A549 (cell line): ENCODE results near the gene PDSS2. TPM values are rescaled to one million over a fixed set of nuclear protein-coding genes. Genes with fewer than 3 reads are reported as not detected.

Experiments
- ATAC-seq, 2 experiments: fragments of 200-7000 bp in 1 of 2; fragments of >200 bp in 1 of 2; cut with Nextera tagmentation in 1 of 2; cut with Tn5 transposase in 1 of 2; 3 replicates each; pipeline versions ENCODE4 v1.8.0 to v1.9.1; 2018 to 2020; ENCODE audit warnings: mild to moderate bottlenecking in 1 of 2, moderate library complexity in 1 of 2
- CTCF ChIA-PET: fragments of 300-600 bp; sonication (Branson Sonifier 250); formaldehyde crosslinking; extraction: SDS; loops from one replicate; lab custom pipeline; 2021; ENCODE audit warnings: antibody characterized with exemption, inconsistent platforms; lab: Yijun Ruan, JAX
- POLR2A ChIA-PET: fragments of 350-600 bp; formaldehyde crosslinking; extraction: SDS; loops from one replicate; lab custom pipeline; 2021; ENCODE audit warnings: antibody characterized with exemption, inconsistent platforms; lab: Yijun Ruan, JAX
- DNase-seq, 2 experiments: peaks; one replicate each; pipeline versions ENCODE4 v3.0.0 to v3.0.0-alpha.2; 2011 to 2016; ENCODE audit warnings: low read depth in 1 of 2, low spot score in 1 of 2
- FAIRE-seq: peaks from 2 replicates; lab custom pipeline; 2011; peaks lifted over from hg19 to GRCh38; lab: Jason Lieb, UNC
- H3K27ac ChIP-seq, 2 experiments: fragments of >200 bp; sonication (Bioruptor Twin); formaldehyde crosslinking; 3 replicates each; pipeline ENCODE4 v1.5.1; 2016 to 2017
- H3K4me1 ChIP-seq: fragments of >200 bp; sonication (Bioruptor Twin); formaldehyde crosslinking; 3 replicates; pipeline ENCODE4 v1.6.1; 2016
- H3K4me2 ChIP-seq: fragments of >200 bp; sonication (Bioruptor Twin); formaldehyde crosslinking; 3 replicates; pipeline ENCODE4 v1.6.1; 2016
- H3K4me3 ChIP-seq: fragments of >200 bp; sonication (Bioruptor Twin); formaldehyde crosslinking; 3 replicates; pipeline ENCODE4 v1.5.1; 2016
- H3K9me3 ChIP-seq: fragments of >200 bp; sonication (Bioruptor Twin); formaldehyde crosslinking; 3 replicates; pipeline ENCODE4 v1.6.1; 2016
- BHLHE40 ChIP-seq: IDR thresholded peaks from 2 replicates; pipeline ENCODE4 v1.6.1; 2012; ENCODE audit warnings: low read depth, low read length, inconsistent platforms
- CBX2 ChIP-seq: fragments of 200-600 bp; sonication (generic); IDR thresholded peaks from 2 replicates; pipeline ENCODE4 v1.6.1; 2016; ENCODE audit warnings: low read depth, mild to moderate bottlenecking, borderline replicate concordance
- EHMT2 ChIP-seq: fragments of 200-600 bp; sonication (generic); IDR thresholded peaks from 2 replicates; pipeline ENCODE4 v1.6.1; 2016; ENCODE audit warnings: antibody characterized with exemption, low read depth, mild to moderate bottlenecking, moderate library complexity
- ESRRA ChIP-seq: fragments of 150-350 bp; IDR thresholded peaks from 2 replicates; pipeline ENCODE4 v1.6.1; 2014; ENCODE audit warnings: mild to moderate bottlenecking, low read length, borderline replicate concordance
- FOSB ChIP-seq: fragments of 250-450 bp; sonication (Bioruptor Pico); IDR thresholded peaks from 2 replicates; pipeline ENCODE4 v1.5.0; 2020; ENCODE audit warnings: mild to moderate bottlenecking, moderate library complexity
- HDAC2 ChIP-seq: fragments of 200-600 bp; sonication (generic); IDR thresholded peaks from 2 replicates; pipeline ENCODE4 v1.6.1; 2016
- HEYL ChIP-seq: fragments of 250-450 bp; sonication (Bioruptor Pico); IDR thresholded peaks from 2 replicates; pipeline ENCODE4 v1.8.0; 2021; ENCODE audit warnings: mild to moderate bottlenecking, moderate library complexity
- HMGXB4 ChIP-seq: fragments of 250-450 bp; sonication (Bioruptor Pico); IDR thresholded peaks from 2 replicates; pipeline ENCODE4 v1.5.0; 2021; ENCODE audit warnings: mild to moderate bottlenecking, moderate library complexity, borderline replicate concordance
- HOXB13 ChIP-seq: fragments of 250-450 bp; sonication (Bioruptor Pico); IDR thresholded peaks from 2 replicates; pipeline ENCODE4 v1.5.0; 2020; ENCODE audit warnings: low read depth, mild to moderate bottlenecking, moderate library complexity
- HOXB5 ChIP-seq: fragments of 250-450 bp; sonication (Bioruptor Pico); IDR thresholded peaks from 2 replicates; pipeline ENCODE4 v1.5.0; 2020; ENCODE audit warnings: mild to moderate bottlenecking, moderate library complexity
- JUN ChIP-seq, 2 experiments: fragments of >200 bp; sonication (Bioruptor Twin); formaldehyde crosslinking; IDR thresholded peaks; 2 replicates in 1 of 2; 3 replicates in 1 of 2; pipeline ENCODE4 v1.6.1; 2016 to 2017
- MAFK ChIP-seq: fragments of 450-650 bp; IDR thresholded peaks from 2 replicates; pipeline ENCODE4 v1.6.1; 2014; ENCODE audit not compliant: partially characterized antibody
- MAZ ChIP-seq: fragments of 150-350 bp; IDR thresholded peaks from 2 replicates; pipeline ENCODE4 v1.6.1; 2014; ENCODE audit warnings: antibody characterized with exemption, low read depth, low read length, borderline replicate concordance
- NR3C1 ChIP-seq: fragments of >200 bp; sonication (Bioruptor Twin); formaldehyde crosslinking; IDR thresholded peaks from 3 replicates; pipeline ENCODE4 v1.6.1; 2017
- PBX3 ChIP-seq: IDR thresholded peaks from 2 replicates; pipeline ENCODE4 v1.6.1; 2012
- RAD21 ChIP-seq, 2 experiments: fragments of >200 bp in 1 of 2; sonication (Bioruptor Twin) in 1 of 2; formaldehyde crosslinking in 1 of 2; IDR thresholded peaks in 1 of 2; conservative IDR thresholded peaks in 1 of 2; 2 replicates in 1 of 2; 3 replicates in 1 of 2; pipeline ENCODE4 v1.6.1; 2012 to 2018; ENCODE audit warnings: inconsistent platforms in 1 of 2
- RARB ChIP-seq: fragments of 250-450 bp; sonication (Bioruptor Pico); IDR thresholded peaks from 2 replicates; pipeline ENCODE4 v1.8.0; 2021; ENCODE audit warnings: mild to moderate bottlenecking, moderate library complexity
- RNF2 ChIP-seq: fragments of 200-600 bp; sonication (generic); IDR thresholded peaks from 2 replicates; pipeline ENCODE4 v1.6.1; 2016; ENCODE audit warnings: low read depth, mild to moderate bottlenecking, antibody characterized with exemption, moderate library complexity, borderline replicate concordance
- SMC3 ChIP-seq: fragments of >200 bp; sonication (Bioruptor Twin); formaldehyde crosslinking; IDR thresholded peaks from 3 replicates; pipeline ENCODE4 v1.6.1; 2018; ENCODE audit warnings: inconsistent platforms
- ZFP36 ChIP-seq: fragments of 450-650 bp; IDR thresholded peaks from 2 replicates; pipeline ENCODE4 v1.6.1; 2014; ENCODE audit warnings: borderline replicate concordance; ENCODE audit not compliant: partially characterized antibody
- ZNF302 ChIP-seq: fragments of 250-450 bp; sonication (Bioruptor Pico); IDR thresholded peaks from 2 replicates; pipeline ENCODE4 v1.9.0; 2021; ENCODE audit warnings: inconsistent platforms, mild to moderate bottlenecking, moderate library complexity
- ZSCAN20 ChIP-seq: fragments of 250-450 bp; sonication (Bioruptor Pico); IDR thresholded peaks from 2 replicates; pipeline ENCODE4 v1.8.0; 2022; ENCODE audit warnings: mild to moderate bottlenecking, moderate library complexity
- WGBS: methylation state at CpG from one replicate; pipeline ENCODE4 v1.1.6; 2017; ENCODE audit errors: missing lambda C conversion rate; 5-methylcytosine and 5-hydroxymethylcytosine counted together
- polyA plus RNA-seq, 4 experiments: library from polyadenylated mRNA; depleted of rRNA in 3 of 4; stranded (reverse); fragments of >200 nt; fragmentation: RNase III in 1 of 4; extraction: RNeasy Plus Mini Kit Qiagen cat#74134 plus additional on column Dnase treatment in 1 of 4; gene quantifications; 2 replicates in 3 of 4; 3 replicates in 1 of 4; pipeline ENCODE4 v1.2.3, GENCODE V29; 2011 to 2017
- TF ChIP-seq, protein P1 (sequence below): fragments of >200 bp; sonication (Bioruptor Twin); formaldehyde crosslinking; IDR thresholded peaks from 3 replicates; pipeline ENCODE4 v1.6.1; 2016
- TF ChIP-seq, protein P2 (sequence below): fragments of 250-450 bp; sonication (Bioruptor Pico); IDR thresholded peaks from 2 replicates; pipeline ENCODE4 v1.5.0; 2020; ENCODE audit warnings: low read depth, mild to moderate bottlenecking, moderate library complexity
- TF ChIP-seq, protein P3 (sequence below): IDR thresholded peaks from 2 replicates; pipeline ENCODE4 v1.6.1; 2012; ENCODE audit warnings: low read depth, borderline replicate concordance

PDSS2 gene
- polyA plus RNA-seq, 2 of the 4 experiments (the other 2 are of a cell fraction): 7.2 to 17.3 TPM

DNA sequence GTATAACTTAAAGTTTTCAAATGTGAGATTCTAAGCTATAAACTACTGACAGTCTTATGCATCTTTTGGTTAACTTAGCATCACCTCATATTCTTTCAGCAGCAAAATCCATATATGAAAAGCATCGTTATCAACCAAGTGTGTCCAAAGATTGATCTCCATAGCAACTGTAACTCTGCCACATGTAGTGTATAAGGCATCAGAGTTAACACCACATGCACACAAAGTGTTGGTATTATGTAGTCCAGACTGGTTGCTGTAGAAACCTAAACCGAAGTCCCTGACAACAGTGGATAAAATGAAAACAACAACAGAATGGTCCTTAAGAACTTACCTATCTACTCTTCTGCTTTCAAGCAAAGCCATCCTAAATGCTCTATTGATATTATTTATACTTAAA is 39.6 kb downstream of the PDSS2 start:
- CTCF ChIA-PET: no interaction called here
- FAIRE-seq: no peak

DNA sequence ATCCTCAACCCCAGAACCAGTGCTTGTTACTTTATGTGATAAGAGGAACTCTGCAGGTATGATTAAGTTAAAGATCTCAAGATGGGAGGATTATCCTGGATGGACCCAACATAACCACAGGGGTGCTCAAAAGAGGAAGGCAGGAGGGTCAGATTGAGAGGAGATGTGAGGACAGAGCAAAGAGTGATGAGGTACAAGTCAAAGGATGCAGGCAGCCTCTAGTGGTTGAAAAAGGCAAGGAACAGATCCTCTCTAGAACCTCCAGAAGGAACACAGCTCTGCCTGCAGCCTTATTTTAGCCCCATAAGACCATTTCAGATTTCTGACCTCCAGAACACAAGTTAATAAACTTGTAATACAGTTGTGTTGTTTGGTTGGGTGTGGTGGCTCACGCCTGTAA is 41.2 kb downstream of the PDSS2 start:
- no peaks in the 10 kb centered on the region for H3K4me1 ChIP-seq
- H3K9me3 ChIP-seq: no peaks in the 10 kb centered on the region
- no peak overlapping the region for H3K27ac ChIP-seq
- H3K4me2 ChIP-seq: no peak overlapping the region
- no peak overlapping the region for H3K4me3 ChIP-seq
- TF ChIP-seq ZFP36 (no peak), RAD21 (conservative IDR thresholded peaks at IDR 0.05 in 1 of 2, IDR thresholded peaks at IDR 0.05 in 1 of 2) (peak in 1 of 2 experiments; percentile 23; a peak in 1 of 5 replicates)
- DNase-seq (peak; percentile 3 to 15), ATAC-seq (peak in 1 of 2 experiments; percentile 70; a peak in 3 of 6 replicates), FAIRE-seq (no peak)
- POLR2A ChIA-PET: no interaction called here
- CTCF ChIA-PET: no interaction called here
- WGBS: 56% methylated on average over 1 of the region's 1 CpG

More for the DNA sequence above, 39.6 kb downstream of the PDSS2 start:
- POLR2A ChIA-PET: no interaction called here
- TF ChIP-seq JUN (IDR thresholded peaks at IDR 0.05): no peak
- no peak for TF ChIP-seq ZNF302 (CRISPR knock-in tag)
- no peak for TF ChIP-seq MAZ
- TF ChIP-seq HOXB13 (CRISPR knock-in tag): no peak
- no peak for TF ChIP-seq CBX2
- TF ChIP-seq, protein P1, sequence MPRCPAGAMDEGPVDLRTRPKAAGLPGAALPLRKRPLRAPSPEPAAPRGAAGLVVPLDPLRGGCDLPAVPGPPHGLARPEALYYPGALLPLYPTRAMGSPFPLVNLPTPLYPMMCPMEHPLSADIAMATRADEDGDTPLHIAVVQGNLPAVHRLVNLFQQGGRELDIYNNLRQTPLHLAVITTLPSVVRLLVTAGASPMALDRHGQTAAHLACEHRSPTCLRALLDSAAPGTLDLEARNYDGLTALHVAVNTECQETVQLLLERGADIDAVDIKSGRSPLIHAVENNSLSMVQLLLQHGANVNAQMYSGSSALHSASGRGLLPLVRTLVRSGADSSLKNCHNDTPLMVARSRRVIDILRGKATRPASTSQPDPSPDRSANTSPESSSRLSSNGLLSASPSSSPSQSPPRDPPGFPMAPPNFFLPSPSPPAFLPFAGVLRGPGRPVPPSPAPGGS: no peak
- no peak for TF ChIP-seq NR3C1
- no peak for TF ChIP-seq HEYL (CRISPR knock-in tag)
- no peak for TF ChIP-seq EHMT2
- TF ChIP-seq, protein P2, sequence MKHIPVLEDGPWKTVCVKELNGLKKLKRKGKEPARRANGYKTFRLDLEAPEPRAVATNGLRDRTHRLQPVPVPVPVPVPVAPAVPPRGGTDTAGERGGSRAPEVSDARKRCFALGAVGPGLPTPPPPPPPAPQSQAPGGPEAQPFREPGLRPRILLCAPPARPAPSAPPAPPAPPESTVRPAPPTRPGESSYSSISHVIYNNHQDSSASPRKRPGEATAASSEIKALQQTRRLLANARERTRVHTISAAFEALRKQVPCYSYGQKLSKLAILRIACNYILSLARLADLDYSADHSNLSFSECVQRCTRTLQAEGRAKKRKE (CRISPR knock-in tag): no peak
- no peak for TF ChIP-seq HMGXB4 (CRISPR knock-in tag)
- no peak for TF ChIP-seq ESRRA
- TF ChIP-seq ZSCAN20 (CRISPR knock-in tag): no peak
- TF ChIP-seq BHLHE40: no peak
- DNase-seq: peak in 1 of 2 experiments; percentile 5
- H3K9me3 ChIP-seq: no peaks in the 10 kb centered on the region
- no peak for ATAC-seq
- H3K27ac ChIP-seq: no peak overlapping the region
- no peaks in the 10 kb centered on the region for H3K4me1 ChIP-seq
- 85% methylated on average over 2 of the region's 2 CpGs for WGBS
- no peak overlapping the region for H3K4me3 ChIP-seq
- H3K4me2 ChIP-seq: no peak overlapping the region

DNA sequence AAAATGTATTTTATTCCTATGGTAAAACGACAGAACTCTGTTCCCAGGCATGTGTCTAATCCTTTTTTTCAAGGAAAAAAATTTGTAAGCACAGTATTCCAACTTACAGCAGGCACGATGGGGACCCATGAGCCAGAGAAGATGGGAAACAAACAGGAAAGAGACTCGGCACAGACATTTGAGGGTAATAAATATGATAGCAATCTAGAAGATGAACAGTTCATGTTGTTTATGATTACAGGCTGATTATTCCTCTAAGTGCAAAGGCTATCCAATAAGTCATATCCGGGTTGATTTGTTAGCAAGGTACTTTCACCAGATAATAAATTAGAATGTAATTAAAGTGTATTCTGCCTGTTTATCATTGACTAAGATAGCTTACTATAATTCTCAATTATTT is 43.2 kb downstream of the PDSS2 start:
- WGBS: 84% methylated on average over 4 of the region's 4 CpGs
- DNase-seq: no peak
- H3K27ac ChIP-seq: no peak overlapping the region
- H3K9me3 ChIP-seq: no peaks in the 10 kb centered on the region
- H3K4me3 ChIP-seq: no peak overlapping the region
- no peaks in the 10 kb centered on the region for H3K4me1 ChIP-seq
- CTCF ChIA-PET: no interaction called here
- FAIRE-seq: no peak
- ATAC-seq: no peak
- POLR2A ChIA-PET: no interaction called here
- H3K4me2 ChIP-seq: no peak overlapping the region
- TF ChIP-seq NR3C1 (no peak), CBX2 (no peak), RAD21 (conservative IDR thresholded peaks at IDR 0.05 in 1 of 2, IDR thresholded peaks at IDR 0.05 in 1 of 2) (no peak), HOXB5 (no peak), HMGXB4 (CRISPR knock-in tag) (no peak), SMC3 (no peak), MAZ (no peak), FOSB (CRISPR knock-in tag) (no peak), RARB (no peak), RNF2 (no peak), HDAC2 (no peak), MAFK (no peak), PBX3 (no peak)
- TF ChIP-seq, protein P2 (CRISPR knock-in tag): no peak
- TF ChIP-seq, protein P3, sequence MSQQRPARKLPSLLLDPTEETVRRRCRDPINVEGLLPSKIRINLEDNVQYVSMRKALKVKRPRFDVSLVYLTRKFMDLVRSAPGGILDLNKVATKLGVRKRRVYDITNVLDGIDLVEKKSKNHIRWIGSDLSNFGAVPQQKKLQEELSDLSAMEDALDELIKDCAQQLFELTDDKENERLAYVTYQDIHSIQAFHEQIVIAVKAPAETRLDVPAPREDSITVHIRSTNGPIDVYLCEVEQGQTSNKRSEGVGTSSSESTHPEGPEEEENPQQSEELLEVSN: no peak
